ENCODE results near the gene EMILIN1. TPM values are rescaled to one million over a fixed set of nuclear protein-coding genes. Genes with fewer than 3 reads are reported as not detected.
"Not testable (repeated sequence)": the region's sequence is repeated elsewhere in the genome, so short reads cannot be mapped to it uniquely, and the experiment has no call there.

EMILIN1 gene
- polyA plus RNA-seq, 4 donors: 61.5 to 121 (median 86.3) TPM

DNA sequence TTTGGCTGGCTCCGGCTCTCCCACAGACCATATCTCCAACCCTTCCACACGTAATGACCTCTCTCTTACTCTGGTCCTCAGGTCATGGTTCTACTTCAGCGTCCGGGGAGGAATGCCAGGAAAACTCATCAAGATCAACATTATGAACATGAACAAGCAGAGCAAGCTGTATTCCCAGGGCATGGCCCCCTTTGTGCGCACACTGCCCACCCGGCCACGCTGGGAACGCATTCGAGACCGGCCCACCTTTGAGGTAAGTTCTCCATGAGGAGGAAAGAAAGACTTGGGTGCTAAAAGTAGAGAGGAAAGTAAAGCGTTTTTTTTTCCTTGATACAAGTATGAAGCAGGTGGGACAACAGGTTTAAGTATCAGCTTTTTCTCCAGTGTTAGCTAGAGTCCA lies 25.1 kb upstream of the EMILIN1 start:
- no peak for DNase-seq (ENCODE audit: low read depth in 4 of 4, low spot score in 3 of 4)

DNA sequence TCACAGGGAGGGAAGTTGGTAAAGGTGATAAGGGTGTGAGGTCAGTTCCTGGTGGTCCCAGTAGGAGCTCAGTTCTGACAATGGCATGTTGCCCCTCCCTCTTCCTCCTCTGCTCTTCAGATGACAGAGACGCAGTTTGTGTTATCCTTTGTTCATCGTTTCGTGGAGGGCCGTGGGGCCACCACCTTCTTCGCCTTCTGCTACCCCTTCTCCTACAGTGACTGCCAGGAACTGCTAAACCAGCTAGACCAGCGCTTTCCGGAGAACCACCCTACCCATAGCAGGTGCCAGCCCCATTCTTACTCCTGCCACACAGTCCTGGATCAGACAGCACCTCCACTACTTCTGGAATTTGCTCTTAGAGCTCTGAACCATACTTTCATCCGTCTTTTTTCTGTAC lies 24.6 kb upstream of the EMILIN1 start:
- no peak for DNase-seq (ENCODE audit: low read depth in 4 of 4, low spot score in 3 of 4)

DNA sequence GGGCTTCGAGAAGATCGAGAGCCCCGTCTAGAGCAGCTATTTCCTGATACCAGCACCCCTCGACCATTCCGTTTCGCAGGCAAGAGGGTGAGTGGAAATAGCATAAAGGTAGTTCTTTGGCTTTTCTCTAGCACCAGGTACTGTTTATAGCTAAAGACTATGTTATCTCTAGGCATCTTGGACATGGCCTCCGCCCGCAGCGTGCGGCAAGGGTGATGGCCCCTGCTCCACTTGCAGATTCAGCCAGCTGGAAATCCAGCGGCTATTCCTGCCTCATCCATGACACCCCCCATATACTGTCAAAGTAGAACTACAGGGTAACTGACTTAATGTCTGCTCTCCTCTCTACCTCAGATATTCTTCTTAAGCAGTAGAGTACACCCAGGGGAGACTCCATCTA lies 23.7 kb upstream of the EMILIN1 start:
- DNase-seq (ENCODE audit: low read depth in 4 of 4, low spot score in 3 of 4): no peak

DNA sequence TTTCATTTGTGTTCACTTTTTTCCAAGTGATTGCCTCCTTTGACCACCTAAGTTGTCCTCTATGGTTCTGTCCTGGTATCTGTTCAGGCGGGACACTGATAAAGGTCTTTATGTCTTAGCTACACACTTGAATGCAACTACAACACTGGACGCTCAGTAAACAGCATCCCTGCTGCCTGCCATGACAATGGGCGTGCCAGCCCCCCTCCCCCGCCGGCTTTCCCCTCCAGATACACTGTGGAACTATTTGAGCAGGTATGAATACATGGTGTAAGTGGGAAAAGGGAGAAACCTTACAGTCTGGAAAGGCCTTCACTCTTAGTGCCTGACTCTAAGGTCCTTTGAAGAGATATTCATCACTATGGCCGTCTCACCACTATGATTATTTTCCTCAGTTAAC lies 21.2 kb upstream of the EMILIN1 start:
- no peak for DNase-seq (ENCODE audit: low read depth in 4 of 4, low spot score in 3 of 4)

DNA sequence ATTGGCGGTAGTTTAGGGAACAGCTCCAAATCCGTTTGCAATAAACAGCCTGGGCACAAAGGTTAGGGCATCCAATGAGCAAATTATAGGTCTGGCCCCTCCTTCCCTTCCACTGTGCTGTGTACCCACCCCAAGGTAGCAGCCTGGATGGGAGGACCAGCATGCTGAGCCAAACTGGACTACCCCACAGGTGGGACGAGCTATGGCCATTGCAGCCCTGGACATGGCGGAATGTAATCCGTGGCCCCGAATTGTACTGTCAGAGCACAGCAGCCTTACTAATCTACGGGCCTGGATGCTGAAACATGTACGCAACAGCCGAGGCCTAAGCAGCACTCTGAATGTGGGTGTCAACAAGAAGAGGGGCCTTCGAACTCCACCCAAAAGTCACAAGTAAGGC lies 20.2 kb upstream of the EMILIN1 start:
- DNase-seq (ENCODE audit: low read depth in 4 of 4, low spot score in 3 of 4): no peak

DNA sequence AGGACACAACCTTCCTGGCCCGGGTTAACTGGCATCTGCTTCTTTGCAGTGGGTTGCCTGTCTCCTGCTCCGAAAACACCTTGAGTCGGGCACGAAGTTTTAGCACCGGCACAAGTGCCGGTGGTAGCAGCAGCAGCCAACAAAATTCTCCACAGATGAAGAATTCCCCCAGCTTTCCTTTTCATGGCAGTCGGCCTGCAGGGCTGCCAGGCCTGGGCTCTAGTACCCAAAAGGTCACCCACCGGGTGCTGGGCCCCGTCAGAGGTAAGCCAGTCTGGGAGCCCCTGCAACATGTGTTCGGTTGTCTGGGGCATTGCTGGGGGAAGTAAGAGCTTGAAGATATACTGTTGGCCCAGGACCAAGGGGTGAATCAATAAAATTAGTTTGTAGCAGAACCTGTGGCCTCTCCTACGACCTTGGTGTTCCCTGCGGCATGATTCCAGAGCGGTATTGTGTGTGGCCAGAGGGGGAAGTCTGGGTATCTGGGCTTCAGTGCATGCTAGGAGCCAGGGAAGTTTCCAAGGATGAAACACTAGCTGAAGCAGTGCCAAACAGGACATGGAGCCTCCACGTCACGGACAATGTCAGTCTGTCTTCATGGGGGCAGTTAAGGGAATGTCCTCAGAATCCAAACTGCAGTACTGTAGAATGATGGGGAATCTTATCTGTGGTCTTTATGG lies 19.1 kb upstream of the EMILIN1 start:
- no peak for DNase-seq (ENCODE audit: low read depth in 4 of 4, low spot score in 3 of 4)

DNA sequence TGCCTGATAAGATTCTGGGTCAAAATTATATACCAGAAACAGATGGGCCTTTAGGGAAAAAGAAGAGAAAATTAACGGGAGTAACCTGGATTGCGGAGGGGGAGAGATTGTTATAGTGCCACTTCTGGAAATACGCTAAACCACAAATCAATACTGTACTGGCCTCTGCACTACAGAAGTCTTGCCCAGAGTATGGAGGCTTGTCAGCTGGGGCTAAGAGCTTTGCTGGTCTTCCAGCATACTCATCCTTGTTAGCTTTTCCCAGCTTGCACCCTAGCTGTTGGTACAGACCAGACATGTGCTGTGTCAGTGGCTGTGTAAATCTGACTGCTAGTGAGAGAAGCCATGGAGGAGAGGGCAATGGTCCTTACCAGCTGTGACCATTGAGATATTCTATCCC lies 18.1 kb upstream of the EMILIN1 start:
- DNase-seq (ENCODE audit: low read depth in 4 of 4, low spot score in 3 of 4): no peak

DNA sequence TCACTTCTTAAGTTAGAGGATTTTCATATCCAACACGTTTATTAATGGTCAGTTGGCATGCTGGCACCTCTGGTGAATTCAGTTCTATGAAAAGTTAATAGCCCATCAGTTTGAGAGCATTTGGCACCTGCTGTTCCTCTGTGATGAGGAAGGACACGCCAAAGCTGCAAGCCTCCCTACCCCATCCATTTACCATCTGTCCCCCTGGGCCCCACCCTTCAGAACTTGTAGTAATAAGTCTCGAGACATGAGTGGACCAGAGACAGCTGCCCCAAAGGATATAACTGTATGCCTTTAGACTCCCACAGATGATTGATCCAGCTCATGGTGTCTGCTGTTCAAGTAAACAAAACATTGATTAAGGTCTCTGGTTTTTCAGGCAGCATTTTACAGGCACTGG lies 13.3 kb upstream of the EMILIN1 start:
- DNase-seq (ENCODE audit: low read depth in 4 of 4, low spot score in 3 of 4): no peak

DNA sequence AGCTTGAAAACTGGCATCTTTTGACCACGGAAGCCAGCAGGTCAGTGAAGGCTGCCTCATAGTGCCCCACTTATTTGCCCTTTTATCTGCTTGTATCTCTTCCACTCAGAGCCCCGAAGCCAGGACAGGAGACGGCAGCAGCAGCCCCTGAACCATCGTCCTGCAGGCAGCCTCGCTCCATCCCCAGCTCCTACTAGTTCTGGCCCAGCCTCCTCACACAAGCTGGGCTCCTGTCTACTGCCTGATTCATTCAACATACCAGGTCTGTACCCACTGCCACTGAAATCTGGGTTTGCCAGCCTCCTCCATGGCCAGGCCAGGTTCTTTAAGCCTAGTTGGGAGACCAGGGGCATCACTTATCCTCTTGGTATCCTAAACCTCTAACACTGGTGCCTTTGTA lies 11.0 kb upstream of the EMILIN1 start:
- DNase-seq (ENCODE audit: low read depth in 4 of 4, low spot score in 3 of 4): no peak

DNA sequence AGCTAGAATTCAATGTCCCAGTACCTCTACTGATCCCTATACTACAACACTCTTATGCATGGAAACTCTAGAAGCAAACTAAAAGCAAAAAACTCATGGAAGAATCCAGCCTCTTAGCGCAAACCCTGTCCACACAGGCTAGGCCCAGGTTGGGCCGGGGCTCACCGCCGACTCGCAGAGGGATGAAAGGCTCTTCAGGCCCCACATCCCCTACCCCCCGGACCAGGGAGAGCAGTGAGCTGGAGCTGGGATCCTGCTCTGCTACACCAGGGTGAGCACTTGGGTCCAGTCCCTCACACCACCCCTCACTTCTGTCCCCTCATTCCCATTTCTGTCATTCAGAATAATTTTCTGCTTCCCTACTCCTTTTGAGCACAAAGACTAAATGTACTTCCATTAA lies 9.0 kb upstream of the EMILIN1 start:
- DNase-seq (ENCODE audit: low read depth in 4 of 4, low spot score in 3 of 4): no peak

DNA sequence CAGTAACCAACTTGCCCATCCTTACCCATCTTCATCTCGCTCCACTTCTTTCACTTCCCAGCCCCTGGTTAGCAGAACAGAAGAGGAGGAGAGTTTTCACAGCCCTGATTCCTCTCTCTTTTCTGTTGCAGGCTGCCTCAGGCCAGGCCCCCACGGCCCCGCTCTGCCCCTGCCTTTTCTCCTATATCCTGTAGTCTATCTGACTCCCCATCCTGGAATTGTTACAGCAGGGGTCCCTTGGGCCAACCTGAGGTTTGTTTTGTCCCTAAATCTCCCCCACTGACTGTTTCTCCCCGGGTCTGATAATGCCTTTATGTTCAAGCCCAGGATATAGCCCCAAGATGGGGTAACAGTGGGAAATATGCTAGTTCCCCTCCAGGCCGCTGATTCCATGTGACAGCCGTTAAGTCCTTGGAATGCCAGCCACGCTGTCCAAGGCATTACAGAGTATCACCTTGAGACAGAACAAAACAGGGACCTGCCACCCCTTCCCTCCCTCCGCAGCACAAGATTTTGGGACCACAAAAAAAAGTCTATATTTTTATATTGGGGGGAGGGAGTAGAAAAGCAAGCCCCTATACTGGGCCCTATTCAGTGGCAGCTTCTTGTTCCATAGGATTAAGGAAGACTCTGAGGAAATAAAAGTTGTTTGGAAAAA lies 8.3 kb upstream of the EMILIN1 start:
- no peak for DNase-seq (ENCODE audit: low read depth in 4 of 4, low spot score in 3 of 4)

DNA sequence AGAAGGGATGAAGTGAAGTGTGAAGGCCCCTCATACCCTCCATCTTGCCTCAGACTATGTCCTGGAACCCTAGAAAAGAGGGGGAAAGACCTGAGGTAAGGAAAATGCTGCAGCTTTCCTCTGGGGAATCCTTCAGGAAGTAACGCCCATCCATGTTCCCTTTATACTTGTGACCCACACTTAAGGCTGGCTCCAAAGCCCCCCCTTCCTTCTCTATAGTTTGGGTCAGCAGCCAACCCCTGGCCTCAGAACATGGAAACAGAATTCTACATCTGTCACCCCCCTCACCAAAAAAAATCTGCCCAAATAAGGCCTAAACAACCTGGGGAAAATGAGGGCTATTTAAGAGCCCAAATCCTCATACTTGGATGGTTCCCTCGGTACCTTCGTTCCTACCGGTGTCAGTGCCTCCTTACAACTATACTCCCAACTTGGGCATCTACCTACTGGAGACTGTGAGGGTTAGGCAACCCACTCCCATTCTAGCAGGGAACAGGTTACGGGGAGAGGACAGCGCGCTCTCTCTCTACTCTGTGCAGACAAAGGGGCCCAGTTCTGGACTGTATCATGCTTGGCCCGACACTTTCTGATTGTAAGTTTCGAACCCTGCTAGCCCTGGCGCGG lies 7.7 kb upstream of the EMILIN1 start:
- DNase-seq (ENCODE audit: low read depth in 4 of 4, low spot score in 3 of 4): no peak

DNA sequence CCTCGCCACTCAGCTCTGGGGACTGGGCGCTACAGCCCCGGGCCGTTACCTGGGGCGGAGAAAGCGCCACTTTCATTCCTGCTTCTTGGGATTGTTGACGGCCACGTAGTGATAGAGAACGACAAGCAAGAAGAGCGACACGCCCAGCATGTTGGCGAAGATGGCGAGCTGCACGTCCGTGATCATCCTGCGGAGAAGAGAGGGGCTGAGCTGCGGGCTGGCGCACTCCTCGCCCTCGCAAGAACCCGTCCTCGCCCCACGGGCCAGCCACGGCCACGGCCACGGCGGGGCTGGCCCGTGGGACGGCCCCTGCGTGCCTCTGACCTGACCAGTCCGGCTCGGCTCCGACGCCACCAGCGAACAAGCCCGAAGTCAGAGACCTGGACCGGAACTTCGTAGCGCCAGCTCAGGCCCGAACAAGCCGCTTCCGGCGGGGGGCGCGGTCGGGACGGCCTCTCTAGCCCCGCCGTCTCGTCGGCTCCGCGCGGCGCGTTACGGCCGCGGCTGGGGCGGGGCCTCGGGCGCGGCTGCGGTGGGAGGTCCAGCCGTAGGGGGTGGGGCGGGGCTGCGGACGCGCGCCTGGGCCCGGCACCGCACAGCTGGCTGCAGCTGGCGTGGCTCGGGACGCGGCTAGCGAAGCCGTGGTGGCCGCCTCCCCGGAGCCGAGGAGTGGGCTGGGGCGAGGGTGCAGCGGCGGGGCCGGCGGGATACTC lies 7.0 kb upstream of the EMILIN1 start, which contains the start of gene OST4:
Gene OST4, minus strand, starts transcription at position 378 of the 713 bp plus-strand sequence.
- DNase-seq (ENCODE audit: low read depth in 4 of 4, low spot score in 3 of 4): peak; percentile 86 to 92 (median 88)

DNA sequence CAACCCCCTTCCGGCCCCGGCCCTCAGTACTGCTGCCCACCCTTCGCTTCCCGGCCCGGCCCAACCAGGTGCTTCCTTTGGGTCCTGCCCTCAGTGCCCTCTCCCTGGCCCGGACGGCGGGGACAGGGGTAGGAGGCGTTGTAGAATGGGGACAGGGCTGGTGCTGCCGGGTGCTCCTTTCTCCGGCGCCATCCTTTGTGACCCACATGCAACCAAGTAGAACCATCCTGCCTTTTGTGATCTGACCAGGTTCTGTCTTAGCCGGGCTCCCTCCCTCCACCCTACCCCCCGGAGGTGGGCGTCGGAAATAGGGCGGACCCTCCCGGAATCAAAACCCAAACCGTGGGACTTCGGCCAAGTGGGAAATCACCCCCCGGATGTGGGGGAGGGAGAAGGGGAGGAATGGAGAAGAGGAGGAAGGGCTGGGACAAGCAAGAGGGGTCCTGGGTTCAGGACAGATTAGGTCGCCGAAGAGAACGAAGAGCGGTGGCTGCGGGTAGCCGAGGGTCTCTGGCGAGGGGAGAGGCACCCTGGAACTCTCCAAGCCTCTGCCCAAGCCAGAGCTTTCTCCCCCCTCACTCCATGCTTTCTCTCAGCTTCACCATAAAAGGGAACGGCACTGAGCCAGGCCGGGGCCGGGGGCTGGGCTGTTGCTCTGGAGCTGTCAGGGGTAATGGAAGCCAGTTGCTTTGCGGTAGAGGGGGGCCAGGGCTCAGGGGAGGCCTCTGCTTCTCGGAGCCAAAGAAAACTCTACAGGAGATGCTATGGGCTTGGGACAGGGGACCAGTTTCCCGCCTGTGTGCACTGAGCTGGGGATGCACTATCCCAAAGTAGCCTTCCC lies 6.2 kb upstream of the EMILIN1 start:
- peak; percentile 76 to 84 (median 81) for DNase-seq (ENCODE audit: low read depth in 4 of 4, low spot score in 3 of 4)

DNA sequence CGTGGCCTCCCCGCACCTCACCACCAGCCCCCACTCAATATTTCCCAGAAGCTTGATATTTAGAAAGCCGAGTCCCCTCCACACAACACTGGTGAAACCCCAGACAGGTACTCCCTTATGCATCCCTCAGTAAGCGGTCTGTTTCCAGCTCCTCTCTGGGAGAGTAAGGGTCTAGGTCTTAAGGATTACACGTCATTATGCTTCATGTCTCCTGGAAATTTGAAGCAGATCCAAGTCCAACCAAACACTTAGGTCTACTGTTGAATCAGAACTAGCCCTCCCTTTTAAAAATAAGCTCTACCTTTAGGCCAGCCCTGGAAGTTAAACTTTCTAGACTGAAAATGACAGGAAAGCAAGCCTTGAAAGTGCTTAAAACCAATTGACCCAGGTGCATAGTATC lies 5.5 kb upstream of the EMILIN1 start:
- DNase-seq (ENCODE audit: low read depth in 4 of 4, low spot score in 3 of 4): no peak

DNA sequence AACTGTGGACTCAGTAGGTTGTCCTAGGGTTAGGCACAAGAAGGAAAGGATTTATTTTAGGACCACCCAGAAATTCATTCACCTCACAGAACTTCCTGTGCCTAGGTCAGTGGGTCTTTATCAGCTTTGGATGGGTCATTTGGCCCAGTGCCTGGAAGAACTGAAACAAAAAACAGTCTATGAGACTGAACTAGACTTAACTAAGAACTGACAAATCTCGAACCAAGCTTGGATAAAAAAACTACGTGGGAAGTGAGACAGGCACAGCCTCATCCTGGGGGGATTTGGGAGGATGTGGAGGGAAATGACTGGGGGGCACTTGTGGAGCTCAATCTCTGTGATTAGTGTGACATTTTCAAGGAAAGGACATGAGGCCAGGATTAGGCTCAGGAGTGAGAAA lies 4.6 kb upstream of the EMILIN1 start:
- no peak for DNase-seq (ENCODE audit: low read depth in 4 of 4, low spot score in 3 of 4)

DNA sequence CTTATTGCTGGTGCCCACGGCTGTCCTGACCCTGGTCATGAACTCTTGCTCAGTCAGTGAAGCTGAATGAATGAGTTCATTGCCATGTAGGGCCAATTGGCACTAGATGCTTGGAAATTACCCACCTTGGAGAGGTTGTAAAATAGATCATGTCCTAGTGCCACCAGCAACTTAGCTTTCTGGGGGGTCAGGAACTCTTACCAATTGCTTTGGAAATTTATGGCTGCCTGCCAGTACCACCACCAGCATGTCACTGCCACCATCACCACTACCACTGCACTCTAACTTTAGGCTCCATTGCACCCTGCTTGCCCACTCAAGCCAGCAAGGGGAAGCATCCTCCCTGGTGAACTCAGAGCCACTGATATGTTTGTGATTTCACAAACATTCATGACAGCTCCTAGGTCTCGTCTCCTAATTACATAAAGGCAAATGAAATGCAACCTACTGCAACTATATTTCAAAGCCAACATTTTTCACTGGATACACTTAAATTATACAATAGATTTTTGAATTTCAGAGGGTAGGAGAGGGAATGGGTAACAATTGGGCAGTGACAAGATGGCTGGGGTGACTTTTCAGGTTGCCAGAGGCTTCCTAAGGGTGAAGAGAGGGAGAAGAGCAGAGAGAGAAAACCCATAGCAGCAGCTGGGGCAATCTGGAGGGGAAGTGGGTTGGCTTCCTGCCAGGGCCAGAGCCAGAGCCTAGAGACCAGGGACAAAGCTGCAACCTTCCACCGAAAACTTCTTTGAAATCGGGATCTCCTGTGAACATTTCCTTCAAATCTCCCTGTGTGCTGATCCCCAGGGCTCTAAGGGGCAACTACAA lies 3.5 kb upstream of the EMILIN1 start:
- peak in 1 of 4 donors; percentile 26 for DNase-seq (ENCODE audit: low read depth in 4 of 4, low spot score in 3 of 4)

DNA sequence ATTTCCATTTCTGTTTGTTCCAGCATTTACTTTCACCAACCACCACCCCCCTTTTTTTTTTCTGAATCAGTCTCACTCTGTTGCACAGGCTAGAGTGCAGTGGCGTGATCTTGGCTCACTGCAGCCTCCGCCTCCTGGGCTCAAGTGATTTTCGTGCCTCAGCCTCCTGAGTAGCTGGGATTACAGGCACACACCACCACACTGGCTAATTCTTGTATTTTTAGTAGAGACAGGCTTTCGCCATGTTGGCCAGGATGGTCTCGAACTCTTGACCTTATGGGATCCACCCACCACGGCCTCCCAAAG lies 2.9 kb upstream of the EMILIN1 start:
- DNase-seq (ENCODE audit: low read depth in 4 of 4, low spot score in 3 of 4): not testable (repeated sequence)

DNA sequence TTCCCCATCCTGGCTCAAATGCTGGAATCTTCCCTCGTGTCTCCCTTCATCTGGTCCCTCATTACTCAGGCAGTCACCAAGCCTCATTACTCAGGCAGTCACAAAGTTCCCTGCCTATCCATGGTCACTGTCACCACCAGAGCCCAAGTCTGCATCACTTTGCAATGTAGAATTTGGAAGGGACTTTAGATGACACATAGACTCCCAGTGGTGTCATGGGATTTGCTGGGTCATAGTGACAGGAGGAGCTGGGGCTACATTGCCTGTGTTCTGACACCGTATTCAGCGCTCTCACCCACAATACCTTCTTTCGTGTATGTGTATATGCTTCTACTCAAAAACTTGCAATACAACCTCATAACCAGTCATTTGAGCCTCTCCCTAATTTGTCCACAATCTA lies 2.1 kb upstream of the EMILIN1 start:
- DNase-seq (ENCODE audit: low read depth in 4 of 4, low spot score in 3 of 4): no peak

DNA sequence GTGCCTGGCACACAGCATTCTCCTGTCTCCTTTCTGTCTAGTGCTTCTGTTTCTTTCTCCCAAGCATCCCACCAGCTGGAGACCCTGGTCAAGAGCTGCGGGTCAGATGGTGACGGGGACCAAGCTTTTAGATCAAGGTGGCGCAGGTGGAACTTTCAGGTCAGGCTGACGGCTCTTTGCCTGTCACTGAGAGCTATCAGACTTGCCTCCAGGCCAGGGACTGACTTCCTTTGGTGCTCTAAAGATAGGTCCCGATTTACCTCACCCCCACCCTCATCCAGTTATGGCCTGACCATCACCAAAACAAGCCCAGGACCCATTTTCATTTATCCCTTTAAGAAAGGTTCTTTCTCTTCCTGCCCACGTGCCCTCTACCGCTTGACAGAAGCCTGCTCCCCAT lies 1.2 kb upstream of the EMILIN1 start:
- DNase-seq (ENCODE audit: low read depth in 4 of 4, low spot score in 3 of 4): no peak
